GM21423 (cell line): ENCODE measurements around the gene U2AF2.
A peak's percentile ranks its signal among the peaks of the same experiment; 100 is the strongest.

Experiments
- ATAC-seq: cut with Tn5 transposase; IDR thresholded peaks from one replicate; pipeline ENCODE4 v1.9.1; 2021; ENCODE audit warnings: mild to moderate bottlenecking, moderate library complexity; ENCODE audit not compliant: unreplicated experiment

Gene U2AF2

DNA sequence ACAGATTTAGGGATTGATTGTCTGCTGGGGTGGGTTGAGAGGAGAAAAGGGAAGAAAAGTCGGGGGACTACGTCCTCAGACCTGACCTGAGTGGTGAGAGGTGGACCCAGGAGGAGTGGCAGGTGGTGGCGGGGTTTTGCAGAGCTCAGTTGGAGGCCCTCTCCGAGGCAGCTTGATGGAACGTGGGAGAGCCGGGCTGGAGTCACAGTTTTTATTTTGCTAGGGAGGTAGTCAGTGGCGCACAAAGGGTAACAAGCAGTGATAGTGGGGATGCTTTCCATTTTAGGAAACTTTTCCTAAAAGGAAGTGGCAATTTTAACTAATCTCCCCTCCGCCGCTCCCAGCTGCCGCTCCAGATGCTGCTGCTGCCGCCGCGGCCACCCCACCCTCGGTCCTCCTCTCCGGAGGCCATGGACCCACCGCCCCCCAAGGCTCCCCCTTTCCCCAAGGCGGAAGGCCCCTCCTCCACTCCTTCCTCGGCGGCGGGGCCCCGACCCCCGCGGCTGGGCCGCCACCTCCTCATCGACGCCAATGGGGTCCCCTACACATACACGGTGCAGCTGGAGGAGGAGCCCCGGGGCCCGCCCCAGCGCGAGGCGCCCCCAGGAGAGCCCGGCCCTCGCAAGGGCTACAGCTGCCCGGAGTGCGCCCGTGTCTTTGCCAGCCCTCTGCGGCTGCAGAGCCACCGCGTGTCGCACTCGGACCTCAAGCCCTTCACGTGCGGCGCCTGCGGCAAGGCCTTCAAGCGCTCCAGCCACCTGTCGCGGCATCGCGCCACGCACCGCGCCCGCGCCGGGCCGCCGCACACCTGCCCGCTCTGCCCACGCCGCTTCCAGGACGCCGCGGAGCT lies 12.5 kb upstream of the U2AF2 start:
- no peak for ATAC-seq

DNA sequence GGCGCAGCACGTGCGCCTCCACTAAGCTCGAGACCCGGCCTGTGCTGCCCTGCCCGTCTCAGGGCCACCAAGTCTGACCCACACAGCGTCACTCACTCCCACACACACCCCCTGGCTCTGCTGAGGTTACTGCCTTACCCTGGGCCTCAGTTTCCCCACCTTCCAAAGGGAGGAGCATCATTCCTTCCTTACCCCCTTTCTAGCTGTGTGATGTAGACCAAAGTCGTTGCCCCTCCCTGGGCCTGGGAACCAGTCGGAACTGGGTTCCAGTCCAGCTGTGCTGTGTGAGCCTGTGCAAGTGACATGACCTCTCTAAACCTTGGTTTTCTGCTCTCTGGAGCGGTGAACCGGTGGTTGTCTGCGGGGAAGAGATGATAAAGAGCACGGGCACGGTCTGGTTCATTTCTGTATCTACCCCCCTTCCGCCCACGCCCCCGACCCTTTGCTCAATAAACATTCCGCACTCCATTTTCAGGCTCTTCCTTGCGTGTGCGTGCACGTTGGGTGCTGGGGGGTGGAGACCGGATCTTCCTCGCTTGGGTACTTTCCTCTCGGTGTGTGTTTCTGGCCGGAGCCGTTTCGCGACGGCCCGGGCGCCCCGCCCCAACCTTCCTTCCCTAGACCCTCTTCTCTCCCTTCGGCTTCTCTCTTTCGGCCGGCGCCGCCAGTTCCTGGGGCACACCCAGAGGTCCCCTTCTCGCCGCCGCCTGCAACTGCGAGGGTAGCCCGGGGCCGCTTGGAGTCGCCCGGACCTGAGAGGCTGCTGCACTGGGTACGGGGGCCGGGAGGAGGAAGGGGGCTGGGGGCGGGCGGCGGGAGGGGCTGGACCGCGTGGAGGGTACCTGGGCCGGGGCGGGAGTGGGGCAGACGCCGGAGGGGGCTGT lies 11.6 kb upstream of the U2AF2 start, which contains the start of gene ZNF581:
Gene ZNF581, plus strand, starts transcription at position 647 of the 884 bp plus-strand sequence. CDS start 923 bp downstream, outside the sequence.
- ATAC-seq = peak; percentile 34

DNA sequence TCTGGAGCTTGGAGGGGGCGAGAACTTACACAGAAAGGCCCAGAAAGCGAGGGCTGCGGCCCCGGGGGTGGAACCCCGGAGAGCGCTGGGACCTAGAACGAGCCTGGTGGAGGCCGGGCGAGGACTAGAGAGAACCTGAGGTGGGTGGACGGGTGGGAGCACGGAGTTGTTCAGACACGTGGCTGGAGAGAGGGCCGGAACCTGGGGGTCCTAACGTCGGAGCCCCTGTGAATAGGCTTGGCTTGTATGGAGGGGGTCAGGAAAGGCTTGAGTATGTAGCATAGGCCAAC lies 11.0 kb upstream of the U2AF2 start:
- ATAC-seq = no peak

DNA sequence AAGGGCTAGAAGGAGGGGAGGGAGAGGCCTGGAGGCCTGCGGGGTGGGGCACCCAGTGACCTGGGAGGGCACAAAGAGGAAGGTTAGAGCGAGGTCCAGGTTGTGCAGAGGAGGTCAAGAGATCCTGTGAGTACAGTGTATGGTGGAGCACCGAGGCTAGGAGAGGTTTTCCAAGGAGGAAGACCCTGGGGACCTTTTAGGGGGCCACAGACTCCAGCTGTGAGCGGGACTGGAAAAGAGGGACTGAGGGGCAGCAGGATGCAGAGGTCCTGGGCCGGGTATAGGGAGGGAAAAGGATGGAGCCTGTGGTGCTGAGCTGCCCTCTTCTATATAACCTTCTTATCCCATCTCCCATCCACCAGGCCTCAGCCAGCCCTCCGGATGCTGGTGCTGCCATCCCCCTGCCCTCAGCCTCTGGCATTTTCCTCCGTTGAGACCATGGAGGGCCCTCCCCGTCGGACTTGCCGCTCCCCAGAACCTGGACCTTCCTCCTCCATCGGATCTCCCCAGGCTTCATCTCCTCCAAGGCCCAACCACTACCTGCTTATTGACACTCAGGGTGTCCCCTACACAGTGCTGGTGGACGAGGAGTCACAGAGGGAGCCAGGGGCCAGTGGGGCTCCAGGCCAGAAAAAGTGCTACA lies 10.5 kb upstream of the U2AF2 start:
- no peak for ATAC-seq

DNA sequence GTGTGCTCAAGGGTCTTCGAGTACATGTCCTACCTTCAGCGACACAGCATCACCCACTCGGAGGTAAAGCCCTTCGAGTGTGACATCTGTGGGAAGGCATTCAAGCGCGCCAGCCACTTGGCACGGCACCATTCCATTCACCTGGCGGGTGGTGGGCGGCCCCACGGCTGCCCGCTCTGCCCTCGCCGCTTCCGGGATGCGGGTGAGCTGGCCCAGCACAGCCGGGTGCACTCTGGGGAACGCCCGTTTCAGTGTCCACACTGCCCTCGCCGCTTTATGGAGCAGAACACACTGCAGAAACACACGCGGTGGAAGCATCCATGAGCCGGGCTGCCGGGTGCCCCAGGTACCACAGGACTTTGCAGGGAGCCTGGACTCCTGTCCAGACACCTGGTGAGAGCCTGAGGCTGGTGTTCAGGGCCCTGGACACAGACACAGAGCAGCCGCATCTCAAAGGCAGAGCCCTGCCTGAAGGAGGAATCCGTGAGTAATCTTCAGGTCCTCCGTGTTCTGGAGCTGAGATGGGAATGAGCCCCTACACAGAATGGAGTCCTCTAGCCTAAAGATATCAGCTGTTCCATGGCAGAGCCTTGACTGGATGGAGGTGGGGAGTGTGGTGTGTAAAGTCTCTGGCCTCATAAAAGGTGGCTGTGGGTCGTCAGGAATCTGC lies 9.9 kb upstream of the U2AF2 start:
- ATAC-seq = no peak

DNA sequence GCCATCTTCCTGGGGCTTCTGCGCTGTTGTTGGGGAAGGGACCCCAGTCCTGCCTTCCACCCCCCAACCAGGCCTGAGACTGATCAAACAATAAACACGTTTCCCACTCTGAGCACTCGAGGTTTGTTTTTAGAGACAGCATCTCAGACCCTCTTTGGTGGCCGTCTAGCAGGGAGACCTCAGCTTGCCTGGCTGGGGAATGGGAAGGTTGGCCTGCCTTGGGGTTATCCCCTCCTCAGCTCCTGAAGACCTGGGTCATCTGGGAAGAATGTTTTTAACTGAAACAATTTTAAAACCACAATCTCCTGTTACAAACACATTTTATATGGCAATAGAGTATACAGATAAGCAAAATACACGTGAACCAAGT lies 9.3 kb upstream of the U2AF2 start:
- no peak for ATAC-seq

DNA sequence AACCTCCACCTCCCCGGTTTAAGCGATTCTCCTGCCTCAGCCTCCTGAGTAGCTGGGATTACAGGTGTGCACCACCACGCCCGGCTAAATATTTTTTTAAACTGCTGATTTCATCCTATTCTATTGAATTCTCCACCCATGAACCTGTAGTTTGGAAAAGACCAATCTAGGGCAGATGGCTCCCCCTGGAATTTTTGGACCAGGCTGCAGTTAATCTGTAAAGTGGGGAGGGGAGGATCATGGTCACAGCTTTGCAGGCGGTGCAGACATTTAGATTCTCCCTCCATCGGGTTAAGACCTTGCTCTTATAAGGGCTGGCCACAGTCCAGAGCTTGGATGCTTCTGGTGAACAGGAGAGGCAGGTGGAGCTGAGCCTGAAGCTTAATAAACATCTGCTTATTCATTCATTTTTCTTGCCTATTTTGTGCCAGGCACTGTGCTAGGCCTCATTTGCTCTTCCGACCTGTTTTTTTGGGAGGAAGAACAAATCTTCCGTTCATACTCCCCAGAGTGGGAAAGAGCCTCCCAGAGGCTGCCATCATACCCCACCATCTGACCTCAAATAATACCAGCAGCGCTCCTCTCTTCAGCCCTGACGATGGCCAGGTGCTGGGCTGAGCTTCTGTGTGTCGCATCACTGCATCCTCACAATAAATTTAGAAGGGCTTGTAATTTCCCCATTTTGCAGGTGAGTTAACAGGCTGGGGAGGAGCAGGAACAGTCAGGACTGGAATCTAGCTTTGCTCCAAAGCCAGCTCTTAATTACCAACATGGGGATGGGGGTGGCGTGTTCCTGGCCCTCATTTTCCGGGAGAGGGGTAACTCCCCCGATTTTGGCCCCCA lies 7.7 kb upstream of the U2AF2 start:
- no peak for ATAC-seq

DNA sequence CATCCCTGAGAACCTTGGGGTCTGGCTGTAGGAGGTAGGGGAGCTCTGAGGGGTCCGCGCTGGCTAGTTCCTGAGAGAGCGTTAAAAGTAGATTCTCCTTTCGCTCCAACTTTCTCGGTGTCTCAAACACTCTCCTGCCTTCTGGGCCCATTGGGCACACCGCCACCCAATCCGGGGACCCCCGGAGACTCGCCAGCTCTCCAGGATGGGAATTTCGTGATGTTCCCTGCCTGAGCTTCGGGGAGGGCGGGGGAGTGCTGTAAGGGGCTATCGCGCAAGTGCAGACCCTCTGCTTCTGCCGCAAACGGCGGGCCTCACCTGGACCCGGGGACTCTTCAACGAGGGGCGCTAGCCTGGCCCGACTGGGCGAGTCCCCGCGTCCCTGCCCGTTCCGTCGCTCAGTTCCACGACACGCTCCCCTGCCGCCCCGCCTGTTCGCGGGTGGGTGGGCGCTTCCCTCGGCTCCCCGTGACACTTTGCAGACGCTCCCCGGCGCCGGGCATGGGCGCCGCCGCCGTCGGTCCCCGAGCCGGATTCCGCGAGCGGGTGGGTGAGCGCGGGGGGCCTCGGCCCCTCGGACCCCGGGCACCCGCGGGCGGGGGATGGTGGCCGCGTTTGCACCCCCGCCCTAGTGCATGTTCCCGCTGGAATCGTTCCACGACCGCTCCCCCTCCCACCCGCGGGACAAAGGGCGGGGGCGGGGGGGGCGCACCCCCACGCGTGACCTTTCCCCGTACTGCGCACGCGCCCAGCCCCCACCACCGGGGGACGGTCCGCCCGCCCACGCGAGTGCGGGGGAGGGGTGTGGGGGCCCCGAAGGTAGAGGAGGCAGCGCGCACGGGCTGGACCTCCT lies 6.9 kb upstream of the U2AF2 start, which contains the start of gene CCDC106:
Gene CCDC106, plus strand, starts transcription at position 481 of the 853 bp plus-strand sequence. CDS start 835 bp downstream, outside the sequence.
- ATAC-seq = peak; percentile 25

DNA sequence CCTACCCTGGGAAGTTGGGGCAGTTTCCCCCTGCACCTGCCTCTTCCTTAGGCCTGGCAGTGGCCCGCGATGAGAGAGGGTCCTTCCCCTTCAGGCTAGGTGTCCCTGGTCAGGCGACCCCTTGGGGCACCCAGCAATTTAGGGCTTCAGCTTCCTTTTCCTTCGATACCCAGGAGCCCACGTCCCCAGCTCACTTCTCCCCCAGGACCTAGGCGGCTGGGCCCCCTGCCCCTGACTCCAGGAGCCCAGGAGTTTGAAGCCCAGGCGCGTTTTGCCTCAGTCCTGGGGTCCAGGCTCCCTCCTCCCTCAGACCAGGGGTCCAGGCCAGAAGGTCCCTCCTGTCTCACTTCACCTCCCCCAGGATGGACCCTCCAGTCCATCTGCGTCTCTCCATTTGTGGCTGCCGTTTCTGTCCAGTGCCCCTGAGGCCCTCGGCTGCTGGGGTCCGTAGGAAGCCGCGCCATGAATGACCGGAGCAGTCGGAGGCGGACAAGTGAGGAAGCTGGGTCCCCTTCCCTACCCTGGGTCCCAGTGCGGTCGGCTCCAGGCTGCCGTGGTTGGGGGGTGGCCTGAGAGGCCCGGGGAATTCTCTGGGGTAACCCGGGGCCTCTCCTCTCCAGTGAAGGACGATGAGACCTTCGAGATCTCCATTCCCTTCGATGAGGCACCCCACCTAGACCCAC lies 6.1 kb upstream of the U2AF2 start:
- ATAC-seq = no peak

DNA sequence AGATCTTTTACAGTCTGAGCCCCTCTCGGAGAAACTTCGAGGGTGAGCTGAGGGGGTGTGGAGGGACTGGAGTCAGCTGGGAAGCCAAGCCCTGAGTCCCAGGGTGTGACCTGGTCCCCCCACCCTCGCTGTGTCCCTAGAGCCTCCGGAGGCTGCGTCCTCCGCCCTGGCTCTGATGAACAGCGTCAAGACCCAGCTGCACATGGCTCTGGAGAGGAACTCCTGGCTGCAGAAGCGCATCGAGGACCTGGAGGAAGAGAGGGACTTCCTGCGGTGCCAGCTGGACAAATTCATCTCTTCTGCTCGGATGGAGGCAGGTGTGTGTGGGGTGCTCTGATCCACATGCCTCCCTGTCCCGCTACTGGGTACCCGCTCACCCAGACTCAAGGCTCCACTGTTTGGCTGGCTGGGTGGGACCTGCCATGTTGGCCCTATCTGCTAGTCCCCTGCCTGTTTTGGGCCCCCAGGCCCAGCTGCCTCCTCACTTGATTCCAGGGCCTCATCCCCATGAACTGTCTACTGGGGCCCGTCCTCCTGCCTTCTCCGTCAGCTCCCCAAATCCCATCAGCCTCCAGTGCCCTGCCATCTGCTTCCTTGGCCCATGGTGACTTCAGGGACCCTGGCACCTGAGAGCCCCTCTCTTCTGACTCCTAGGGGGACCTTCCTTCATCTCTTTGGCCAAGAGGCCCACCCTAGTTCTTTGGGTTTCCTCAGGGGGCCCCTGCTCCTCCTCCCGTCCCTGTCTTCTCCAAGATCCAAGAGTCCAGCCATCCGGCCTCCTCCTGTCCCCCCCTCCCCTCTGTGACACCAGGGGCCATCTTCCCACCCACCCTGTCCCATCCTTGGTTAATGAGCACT lies 5.3 kb upstream of the U2AF2 start:
- ATAC-seq = no peak

DNA sequence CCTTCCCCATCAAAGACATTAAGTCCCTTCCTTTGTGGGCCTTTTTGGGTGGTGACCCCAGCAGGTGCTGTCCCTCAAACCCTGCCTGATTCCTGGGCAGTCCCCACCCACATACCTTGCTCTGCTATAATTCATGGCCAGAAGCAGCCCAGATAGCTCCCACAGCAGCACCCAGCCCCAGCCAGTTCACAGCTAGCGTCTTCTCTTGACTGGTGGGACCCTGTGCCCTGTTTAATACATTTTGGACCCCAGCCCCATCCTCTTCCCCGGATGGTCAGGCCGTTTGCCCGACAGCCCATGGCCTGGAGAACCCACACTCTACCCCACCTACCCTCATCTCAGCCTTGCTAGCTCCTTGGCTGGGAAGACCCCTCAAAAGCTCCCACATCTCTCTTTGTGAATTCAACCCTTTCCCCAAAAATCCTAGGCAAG lies 4.7 kb upstream of the U2AF2 start:
- no peak for ATAC-seq

DNA sequence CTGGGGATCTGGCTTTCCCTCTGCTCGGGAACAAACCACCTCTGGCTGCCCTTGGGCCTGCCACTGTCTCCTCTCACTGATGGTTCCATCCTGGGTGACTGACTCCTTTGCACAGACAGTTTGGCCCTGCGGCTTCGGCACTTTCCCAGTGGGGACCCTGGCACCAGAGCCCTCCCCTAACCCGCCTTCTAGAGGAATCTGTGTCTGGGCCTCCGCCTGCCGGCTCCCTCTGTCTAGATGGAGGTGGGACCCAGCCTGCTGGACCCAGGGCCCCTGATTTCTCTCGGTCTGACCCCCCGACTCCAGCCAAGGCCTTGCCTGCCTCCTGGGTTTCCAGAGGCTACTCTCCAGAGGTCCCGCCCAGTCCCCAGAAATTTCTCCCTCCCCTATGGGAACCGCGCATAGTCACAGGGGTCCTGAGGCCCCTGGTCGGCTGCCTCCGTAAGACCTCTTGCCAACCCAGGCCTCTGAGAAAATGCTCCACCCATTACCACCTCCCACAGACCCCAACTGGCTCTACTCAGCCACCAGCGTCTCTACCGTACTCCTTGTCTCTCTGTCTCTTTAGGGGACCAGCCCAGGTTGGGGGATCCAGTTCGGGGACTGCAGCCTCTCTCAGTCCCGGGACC lies 4.1 kb upstream of the U2AF2 start:
- ATAC-seq = no peak

DNA sequence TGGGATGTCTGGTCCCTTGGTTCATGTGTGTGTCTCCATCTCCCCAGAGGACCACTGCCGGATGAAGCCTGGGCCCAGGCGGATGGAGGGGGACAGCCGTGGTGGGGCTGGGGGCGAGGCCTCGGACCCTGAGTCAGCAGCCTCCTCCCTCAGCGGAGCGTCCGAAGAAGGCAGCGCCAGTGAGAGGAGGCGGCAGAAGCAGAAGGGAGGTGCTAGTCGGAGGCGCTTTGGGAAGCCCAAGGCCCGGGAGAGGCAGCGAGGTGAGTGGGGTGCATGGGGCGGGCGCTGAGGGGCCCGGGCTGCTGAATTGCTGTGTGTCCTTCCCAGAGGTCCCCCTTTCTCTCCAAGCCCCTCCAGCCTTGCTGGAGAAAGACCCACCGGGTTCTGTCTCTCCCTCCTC lies 3.6 kb upstream of the U2AF2 start:
- no peak for ATAC-seq

DNA sequence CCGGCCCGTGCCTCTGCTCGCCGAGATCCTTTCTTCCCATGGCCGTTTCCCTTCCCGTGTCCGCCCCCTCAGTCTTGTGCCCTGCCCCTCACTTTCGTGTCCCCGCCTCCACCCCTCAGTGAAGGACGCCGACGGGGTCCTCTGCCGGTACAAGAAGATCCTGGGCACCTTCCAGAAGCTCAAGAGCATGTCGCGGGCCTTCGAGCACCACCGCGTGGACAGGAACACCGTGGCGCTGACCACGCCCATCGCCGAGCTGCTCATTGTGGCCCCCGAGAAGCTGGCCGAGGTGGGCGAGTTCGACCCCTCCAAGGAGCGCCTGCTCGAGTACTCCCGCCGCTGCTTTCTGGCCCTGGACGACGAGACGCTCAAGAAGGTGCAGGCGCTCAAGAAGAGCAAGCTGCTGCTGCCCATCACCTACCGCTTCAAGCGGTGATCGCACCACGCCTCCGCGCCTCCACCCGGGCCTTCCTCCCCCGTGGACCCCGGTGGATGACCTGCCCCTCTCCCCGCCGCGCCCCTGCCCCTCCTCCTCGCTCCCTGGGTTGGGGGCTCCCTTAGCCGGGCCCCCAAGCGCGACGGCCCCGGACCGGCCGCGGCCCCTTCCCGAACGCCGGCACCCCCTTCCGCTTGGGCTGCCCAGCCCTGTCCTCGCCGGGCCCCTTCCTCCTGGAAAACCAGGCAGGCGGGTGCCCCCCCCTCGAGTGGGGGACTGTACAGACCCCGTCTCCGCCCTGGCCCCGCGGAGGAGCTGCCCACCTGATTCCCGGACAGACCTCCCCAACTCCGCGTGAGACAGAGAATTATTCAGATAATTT lies 2.3 kb upstream of the U2AF2 start:
- ATAC-seq = no peak

DNA sequence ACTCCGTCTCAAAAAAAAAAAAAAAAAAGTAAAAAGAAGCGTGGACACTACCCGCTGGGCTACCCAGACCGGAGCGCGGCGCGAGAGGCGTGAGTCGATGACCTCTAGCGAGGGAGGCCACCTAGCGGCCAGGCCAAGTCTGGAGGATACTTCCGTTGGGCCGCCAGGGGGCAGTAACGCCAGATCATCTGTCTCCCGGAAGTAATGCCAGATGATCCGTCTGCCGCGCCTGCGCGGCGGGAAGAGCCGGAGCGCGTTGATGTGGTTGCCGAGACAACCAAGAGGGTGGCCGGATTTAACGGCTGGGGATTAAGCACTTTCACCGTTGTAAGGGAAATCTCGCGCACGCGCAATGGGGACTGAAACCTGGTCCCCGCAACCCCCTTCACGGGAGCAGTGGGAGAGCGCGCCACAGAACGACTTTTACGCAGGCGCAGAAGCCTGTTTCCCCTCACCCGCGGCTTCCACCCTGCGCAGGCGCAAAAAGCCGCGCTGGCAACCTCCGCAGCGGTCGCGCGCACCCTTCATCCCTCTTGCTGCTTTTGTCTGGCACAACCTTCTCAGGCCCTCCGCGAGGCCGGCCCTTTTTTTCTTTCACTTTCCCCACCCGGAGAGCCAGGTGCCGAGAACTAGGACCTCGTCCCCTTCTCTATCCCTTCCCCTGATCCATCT lies 1.0 kb upstream of the U2AF2 start:
- peak; percentile 40 for ATAC-seq
